NOMO-1 treated with dmso at 0.1 percent for 144 hours (cell line): ENCODE measurements around the gene LPIN1.
"Not testable (repeated sequence)": the region's sequence is repeated elsewhere in the genome, so short reads cannot be mapped to it uniquely, and the experiment has no call there.

ENCODE experiments used
- DNase-seq: peaks from one replicate; lab custom pipeline; 2025; ENCODE audit not compliant: unreplicated experiment; lab: John Stamatoyannopoulos, UW

The LPIN1 gene

DNA sequence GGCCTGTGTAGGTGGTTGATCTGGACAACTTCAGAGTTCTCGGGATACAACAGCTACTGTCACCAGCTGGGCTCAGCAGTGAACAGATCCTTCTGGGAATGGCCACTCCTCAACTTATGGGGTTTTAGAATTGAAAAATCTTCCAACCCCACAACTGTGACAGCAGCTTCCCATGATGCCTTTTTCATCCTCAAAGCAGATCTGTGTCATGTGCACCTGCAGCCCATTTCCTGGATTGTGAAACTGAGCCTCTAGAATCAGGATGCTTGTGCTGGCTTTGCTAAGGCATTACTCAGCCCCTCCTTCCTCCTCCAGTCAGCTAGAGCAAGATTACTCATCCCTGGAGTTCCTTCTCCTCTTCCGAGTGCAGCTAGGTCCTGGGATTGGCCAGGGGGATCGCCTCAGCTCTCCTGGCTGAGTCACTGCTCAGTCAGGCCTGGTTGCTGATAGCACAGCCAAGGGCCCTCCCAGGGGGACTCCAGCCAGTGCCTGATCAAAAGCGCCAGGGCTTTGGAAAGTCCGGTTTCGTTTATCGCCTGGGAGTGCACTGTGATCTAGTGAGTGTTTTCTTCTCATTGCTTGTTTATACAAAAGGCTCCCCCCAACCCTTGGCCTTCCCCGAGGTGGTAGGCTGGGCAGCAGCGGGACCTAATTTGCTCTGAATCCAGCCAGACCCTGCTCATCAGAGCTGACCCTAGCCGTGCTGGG, 2.4 kb upstream of the LPIN1 start:
- DNase-seq = peak; percentile 99

DNA sequence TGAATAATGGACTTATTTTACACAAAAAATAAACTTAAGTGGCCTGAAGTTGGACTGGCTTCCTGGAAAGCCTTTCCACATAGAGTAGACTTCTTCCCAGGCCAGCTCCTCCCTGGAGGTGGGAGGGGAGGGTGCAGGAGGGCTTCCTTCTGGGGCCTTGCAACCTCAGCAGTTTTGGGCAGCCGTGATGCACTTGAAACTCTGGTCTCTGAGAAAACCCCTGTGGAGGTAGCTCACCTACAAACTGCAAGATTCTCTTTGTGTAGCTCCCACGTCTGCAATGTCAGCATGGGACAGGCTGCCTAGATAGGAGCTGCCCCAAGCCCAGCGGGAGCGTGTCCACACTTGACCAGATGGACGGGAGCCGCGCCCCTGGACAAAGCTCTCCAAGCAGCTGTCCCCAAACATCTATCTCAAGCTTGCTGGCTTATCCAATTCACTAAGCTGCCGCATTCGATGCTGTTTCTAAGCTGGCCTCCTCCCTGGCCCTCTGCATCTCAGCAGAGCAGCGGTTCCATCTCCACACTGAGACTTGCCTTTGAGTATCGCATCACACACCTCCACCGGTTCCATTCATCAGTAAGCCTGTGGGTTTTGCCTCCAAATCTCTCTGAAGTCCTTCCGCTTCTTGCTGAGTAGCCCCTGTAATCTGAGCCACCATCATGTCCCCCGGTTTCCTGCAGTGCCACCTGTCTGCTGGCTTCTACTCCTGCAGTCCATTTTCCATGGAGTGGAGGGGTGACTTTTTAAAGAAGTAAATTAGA, 1.6 kb upstream of the LPIN1 start:
- DNase-seq = no peak

DNA sequence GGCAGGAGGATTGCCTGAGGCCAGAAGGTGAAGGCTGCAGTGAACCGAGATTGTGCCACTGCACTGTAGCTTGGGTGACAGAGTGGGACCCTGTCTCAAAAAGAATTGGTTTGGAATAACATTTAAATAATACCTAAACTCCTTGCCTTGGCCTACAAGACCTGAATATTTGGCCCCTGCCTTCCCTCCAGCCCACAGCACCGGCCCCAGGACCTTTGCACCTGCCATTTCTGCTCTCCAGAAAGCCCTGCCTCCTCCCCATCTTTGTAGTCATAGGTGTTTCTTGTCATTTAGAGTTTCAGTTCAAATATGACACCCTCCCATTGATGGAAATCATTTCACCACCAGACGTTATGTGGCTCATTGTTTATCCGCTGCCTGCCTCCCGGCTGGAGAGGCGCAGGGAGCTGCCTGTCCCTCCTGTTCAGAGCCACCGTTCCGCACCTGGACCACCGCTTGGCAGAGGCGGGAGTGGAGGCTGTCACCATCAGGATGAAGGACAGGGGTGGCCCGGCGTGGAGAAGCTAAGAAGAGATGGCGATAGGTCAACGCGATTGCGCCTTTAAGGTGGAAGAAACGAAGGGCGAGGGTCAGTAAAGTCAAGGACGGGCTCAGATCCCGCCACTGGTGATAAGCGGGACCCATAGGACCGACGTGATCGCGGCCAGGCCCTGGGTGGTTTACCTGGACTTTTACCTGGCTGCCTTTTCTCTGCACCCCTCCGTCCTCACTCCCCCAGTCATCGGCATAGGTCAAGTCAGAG, 638 bp upstream of the LPIN1 start:
- DNase-seq = no peak

DNA sequence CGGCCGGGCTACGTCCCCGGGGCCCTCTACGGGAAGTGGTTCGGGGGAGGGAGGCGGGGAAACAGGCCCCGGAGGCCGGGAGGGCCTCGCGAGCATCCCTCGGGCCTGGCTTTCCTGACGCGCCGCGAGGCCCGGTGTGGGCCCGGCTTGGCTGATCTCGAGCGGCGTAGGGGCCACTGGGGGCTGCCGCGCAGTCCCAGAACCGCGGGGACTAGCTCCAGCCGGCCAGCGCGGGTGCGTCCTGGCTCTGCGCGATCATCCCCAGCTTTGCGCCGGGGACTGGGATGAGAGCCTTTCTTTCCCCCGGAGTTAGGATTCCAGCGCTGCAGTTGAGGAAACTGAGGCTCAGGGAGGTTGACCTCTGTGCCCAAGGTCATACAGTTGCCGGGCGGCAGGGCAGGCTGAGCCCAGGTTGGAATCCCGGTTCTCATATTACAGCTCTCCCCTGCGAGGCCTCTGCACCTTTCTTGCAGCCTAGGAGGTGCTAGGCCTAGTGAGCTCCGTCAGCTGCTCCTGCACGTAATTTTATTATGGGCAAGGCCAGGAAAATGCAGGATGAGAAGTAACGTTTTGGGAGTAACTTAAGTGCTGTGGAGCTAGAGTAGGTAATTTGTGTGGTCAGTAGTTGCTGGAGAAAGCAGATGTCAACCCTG, 501 bp downstream of the LPIN1 start:
- DNase-seq = no peak

DNA sequence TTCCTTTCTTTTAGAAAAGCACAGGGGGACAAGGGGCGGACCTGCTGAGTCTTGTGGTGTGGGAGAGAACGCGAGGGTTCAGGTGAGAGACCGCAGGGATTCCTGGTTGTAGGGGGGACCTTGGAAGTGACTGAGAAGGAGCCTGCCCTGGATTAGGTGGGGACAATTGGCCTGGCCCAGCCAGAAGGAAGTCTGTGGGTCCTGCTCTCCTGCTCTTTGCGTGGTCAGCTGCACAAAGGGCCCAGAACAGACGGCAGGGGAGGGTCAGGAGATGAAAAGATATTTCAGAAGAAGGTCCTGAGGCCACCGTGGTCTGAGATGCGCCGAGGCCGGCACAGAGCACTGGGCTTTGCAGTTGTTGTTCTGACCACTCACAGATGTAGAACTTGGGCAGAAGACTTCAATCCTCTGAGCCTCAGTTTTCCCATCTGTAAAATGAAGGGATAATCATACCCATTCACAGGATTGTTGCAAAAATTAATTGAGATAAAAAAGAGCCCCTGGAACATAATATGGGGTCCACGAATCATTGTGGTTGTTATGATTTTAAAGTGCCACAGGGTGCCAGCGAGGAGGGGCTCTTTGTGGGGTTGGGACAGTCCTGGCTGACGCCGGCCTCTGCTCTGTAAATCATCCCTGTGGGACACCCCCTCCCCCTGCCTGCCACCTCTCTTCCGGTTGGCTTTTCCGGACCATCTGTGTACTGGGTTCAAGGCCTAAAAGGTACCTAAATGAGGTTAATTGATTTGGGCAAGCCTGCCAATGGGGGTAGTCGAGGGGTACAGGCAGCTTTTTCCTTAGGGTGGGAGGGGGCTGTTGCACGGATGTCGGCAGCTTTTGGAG, 1.8 kb downstream of the LPIN1 start:
- no peak for DNase-seq

DNA sequence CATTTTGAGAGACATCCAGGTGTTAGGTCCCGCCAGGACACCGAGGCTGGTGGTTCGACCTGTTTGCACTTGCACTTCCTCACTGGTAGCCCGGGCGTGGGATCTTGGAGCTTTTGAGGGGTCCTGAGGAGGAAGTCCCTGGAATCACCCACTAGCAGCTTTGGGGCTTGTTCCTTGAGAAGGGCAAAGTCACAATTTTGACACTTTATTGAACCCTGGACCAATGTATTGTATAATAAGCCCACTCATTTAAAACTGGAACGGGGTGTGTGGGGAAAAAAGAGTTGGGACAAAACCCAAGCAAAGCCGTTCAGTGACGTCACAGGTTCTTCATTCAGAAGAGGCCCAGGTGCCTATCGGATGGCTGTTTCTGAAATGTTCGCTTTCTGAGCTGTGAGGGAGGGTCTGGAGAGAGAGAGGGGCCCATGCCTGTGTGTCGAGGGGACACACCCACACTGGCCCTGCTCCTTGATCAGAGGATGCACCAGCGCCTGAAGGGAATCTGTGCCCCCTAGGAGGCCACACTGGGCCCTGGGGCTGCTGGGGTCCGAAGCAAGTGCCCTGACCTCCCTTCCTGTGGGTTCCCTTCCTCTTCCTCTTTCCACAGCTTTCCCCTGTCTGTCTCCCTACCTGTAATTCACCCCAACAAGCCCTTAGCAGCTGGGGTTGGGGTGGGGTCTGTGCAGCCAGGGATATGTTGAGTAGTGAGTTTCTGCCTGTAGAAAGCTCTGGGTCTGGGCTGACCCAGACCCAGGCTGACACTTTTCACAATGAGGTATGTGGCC, 2.6 kb downstream of the LPIN1 start:
- DNase-seq = no peak

DNA sequence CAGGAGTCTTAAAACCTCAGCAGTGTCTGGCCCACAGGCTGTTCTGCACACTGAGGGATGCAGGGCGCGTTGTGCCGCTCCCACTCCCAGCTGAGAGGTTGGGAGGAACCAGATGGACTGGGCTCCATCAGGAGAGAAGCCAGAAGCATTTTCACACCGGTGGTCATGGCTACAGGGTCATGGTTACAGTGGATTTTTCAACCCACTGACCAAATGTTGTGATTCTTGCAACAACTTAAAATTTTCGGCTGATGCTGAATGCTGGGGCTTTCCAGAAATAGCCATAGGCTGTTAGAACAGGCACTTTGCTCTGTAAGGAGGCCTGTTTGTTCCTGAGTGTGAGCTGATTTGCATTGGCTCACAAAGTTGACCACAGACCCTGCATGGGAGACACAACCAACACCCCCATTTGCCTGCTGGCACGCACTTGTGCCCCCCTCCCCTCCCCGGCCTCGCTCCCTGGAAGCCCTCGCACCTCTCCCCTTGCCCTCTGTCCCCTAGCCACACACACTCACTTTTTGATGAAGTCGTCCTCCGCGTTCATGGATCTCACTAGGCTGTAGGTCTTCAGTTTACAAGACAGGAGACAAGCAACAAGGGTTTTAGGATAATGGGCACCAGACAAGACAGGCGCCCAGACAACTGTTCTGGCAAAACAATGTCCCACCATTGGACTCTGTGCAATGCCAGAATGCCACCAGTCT, 3.4 kb downstream of the LPIN1 start:
- no peak for DNase-seq

DNA sequence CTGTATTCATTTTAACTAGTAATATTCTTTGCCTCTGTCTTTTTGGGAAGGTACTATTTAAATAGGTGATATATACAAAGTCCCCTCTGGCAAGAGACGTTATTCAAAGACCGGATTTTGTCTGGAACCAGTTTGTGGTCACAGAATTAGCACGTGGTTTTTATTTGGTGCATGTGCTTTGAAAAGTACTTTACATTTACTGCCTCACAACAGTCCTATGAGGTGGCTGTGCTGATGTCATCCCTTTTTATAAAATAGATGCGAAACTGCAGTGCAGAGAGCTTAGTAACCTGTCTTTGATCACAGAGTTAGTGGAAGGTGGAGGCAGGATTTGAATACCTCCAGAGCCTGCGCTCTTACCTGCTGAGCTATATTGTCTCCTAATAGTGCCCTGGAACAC, 4.0 kb downstream of the LPIN1 start:
- no peak for DNase-seq

DNA sequence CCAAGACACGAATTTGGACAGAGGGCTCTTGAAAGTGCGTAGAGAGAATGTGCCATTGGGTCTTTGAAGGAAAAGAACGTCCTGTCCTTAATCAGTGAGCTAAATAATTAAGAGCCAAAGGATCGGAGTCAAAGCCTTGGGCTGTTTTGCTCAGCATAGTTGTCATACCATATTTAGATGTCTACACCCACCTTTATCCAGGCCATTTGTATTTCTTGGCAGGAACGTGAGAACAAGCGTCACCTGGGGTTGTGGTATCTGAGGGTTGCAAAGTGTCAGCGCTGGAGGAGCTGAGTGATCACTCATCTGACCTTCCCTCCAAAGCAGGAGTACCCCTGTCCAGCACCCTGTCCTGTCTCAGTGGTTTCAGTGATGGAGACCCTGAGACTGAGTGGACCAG, 4.5 kb downstream of the LPIN1 start:
- DNase-seq = no peak

DNA sequence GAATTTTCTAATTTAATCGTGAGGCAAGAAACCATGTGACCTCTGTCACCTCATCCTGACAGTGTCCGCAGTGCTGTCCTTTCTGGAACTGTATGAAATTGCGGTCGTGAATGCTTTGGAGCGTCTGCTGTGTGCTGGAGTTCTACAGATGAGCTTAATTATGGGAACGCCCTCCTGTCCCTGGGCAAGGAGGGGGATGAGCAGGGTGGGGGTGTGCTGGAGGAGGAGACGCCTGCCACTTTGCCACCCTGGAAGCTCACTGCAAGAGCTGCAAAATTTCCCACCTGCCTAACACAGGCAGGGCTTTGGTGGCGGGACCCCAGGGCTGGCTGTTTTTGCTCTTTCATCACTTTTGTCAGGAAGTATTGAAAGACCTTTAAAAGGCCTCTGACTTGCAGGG, 6.5 kb downstream of the LPIN1 start:
- no peak for DNase-seq

DNA sequence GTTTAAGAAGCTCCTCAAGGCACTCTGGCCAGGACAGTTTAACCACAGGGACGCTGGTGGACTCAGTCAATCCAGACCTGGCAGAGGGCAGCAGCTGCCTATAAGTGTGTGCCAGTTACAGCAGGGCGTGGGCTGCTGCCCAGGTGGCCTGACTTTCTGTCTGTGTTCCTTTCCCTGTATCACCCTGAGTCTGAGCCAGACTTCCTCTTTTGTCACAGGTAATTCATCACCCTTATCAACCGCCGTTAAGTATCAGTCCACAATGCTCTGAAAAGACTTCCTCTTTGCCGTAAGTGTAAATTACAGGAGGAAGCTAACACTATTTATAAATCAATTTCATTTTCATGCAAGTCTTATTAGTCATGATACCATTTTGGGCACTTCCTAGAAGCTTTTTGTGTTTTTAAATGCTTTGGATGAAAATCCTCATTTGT, 7.0 kb downstream of the LPIN1 start:
- peak; percentile 96 for DNase-seq

DNA sequence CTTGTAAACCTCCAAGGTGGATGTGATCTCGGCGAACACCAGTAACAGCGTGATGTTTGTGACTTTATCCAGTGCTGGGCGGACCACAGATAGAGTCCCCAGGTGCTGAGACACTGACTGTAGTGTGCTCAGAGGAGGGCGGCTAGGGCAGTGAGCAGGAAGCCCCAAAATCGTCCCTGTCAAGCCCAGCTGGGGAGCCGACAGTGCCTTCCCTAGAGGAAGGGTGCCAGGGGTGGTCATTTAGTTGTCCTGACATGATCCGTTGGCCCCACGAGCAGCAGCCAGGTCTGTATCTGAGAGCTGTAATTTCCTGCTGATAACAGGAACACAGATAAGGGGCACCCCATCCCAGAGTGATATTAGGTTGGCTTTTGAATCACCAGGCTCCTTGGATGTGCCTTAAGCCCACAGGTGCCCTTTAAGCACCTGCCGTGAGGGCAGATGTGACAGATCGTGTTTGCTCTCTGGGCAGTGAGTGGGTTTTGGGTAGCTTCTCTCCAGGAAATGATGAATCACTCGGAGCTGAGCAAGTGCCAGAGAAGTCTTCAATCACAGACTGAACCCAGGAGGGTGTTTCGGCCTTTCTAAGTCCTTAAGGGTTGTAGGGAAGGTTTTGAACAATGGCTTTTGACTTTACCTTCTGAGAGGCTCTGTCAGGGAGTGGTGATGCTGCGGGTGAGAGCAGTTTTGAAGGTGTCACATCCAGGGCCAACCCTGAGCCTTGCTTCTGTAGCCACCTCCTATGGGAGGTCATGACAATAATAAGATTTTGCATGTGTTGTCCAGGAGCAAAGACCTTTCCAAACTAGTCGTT, 7.7 kb downstream of the LPIN1 start:
- peak; percentile 65 for DNase-seq

DNA sequence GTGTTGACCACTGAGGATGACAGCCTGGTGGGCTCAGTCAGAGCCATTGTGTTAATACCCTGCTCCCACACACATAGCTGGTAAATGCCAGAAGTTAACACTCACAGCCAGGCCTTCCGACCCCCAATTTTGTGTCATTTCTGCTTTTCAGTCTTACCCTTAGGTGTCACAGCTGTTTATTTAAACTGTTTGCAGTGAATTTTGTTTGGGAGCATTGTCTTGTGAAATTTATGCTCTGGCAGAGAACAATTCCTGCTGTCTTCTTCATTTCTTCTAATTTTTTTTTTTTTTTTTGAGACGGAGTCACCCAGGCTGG, 8.2 kb downstream of the LPIN1 start:
- DNase-seq = no peak

DNA sequence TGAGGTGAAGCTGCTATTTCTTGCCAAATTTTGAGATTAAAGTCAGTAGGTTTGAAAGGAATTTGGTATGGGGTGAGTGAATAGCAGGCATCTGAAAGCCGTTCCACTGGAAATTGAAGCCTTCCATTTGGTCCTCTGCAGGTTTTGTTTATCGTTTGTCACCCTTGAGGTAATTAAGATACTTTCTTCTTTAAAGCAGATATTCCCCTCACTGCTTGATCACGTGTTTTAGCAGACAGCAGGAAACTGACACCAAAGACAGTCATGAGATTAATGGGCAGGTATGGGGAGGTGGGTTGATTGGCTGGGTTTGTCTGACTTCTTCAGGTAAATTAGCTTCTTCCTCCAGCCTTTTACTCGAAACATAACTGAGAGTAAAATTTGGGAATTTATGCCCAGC, 10.7 kb downstream of the LPIN1 start:
- DNase-seq = no peak

DNA sequence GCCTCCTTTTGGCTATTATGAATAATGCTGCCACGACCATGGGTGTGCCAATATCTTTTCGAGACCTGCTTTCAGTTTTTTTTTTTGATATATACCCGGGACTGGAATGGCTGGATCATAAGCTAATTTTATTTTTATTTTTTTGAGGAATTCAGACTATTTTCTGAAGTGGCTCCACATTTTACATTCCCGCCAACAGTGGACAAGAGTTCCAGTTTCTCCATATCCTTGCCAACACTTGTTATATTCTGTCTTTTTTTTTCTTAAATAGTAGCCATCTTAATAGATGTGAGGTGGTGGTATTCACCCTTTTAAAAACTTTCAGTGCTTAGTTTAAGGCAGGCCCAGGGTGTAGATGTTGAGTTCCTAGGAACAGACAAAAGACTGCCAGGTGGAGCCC, 11.8 kb downstream of the LPIN1 start:
- DNase-seq = no peak

DNA sequence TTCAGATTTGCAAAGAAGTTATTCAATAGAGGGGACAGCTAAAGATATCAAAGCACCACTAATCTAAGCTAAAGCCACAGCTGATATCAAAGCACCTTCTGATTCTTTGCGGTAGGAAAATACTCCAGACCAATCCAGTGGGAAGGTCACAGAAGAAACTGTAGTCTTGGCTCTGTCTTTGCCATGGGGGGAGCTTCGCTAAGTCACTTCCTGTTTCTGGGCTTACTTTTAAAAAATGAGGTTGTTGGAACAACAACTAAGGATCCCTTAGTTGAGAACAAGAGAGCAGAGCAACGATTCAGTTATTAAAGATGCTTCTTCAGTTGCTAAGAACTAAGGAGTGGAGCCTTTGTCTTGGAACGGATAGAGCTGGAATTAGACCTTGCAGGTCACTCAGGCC, 12.2 kb downstream of the LPIN1 start:
- no peak for DNase-seq

DNA sequence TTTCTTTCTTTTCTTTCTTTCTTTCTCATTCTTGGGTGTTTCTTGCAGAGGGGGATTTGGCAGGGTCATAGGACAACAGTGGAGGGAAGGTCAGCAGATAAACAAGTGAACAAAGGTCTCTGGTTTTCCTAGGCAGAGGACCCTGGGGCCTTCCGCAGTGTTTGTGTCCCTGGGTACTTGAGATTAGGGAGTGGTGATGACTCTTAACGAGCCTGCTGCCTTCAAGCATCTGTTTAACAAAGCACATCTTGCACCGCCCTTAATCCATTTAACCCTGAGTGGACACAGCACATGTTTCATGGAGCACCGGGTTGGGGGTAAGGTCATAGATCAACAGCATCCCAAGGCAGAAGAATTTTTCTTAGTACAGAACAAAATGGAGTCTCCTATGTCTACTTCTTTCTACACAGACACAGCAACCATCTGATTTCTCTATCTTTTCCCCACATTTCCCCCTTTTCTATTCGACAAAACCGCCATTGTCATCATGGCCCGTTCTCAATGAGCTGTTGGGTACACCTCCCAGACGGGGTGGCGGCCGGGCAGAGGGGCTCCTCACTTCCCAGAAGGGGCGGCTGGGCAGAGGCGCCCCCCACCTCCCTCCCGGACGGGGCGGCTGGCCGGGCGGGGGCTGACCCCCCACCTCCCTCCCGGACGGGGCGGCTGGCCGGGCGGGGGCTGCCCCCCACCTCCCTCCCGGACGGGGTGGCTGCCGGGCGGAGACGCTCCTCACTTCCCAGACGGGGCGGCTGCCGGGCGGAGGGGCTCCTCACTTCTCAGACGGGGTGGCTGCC, 12.9 kb downstream of the LPIN1 start:
- not testable (repeated sequence) for DNase-seq

DNA sequence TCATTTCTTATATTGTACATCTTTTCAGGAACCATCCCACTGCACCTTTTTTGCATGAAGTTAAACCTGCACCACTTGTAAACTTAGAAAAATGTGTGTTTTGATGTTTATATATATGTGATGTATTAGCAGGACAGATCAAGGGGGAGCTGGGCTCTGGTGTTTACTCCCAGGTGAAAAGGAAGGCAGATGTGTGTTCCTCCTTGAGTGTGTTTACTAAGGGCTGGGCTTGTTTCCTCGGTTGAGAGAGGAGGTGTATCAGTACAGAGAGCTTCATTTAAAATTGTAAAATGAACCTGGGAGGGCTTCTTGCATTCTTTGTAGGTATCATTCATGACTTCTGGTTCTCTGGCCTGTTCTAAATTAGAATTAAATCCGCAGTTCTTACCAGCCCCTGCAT, 14.8 kb downstream of the LPIN1 start:
- no peak for DNase-seq
